ENCODE data around the gene AOC1.

Gene AOC1

GRCh38 chr7:150847536-150847935 is 4.8 kb upstream of the AOC1 start:
- Histone ChIP-seq H3F3A (ENCODE audit: insufficient read depth, low read length) (no peaks in the 10 kb centered on the region), H3K4me3 (ENCODE audit: low read depth, low read length, poor library complexity, severe bottlenecking) (no peak overlapping the region), H3K9me3 (ENCODE audit: low read length) (no peaks in the 10 kb centered on the region), H3K27ac (ENCODE audit: low read depth, low read length, poor library complexity, severe bottlenecking) (no peak overlapping the region), H3K4me2 (ENCODE audit: low read length) (no peak overlapping the region), H3K36me3 (ENCODE audit: insufficient read depth, low read length) (no peaks in the 10 kb centered on the region), H4K20me1 (ENCODE audit: insufficient read depth, low read length) (no peaks in the 10 kb centered on the region), H3K4me1 (ENCODE audit: insufficient read depth, low read length, severe bottlenecking) (no peaks in the 10 kb centered on the region), H3K79me2 (ENCODE audit: insufficient read depth, low read length) (no peaks in the 10 kb centered on the region), H3K9ac (ENCODE audit: low read length) (no peak overlapping the region), H3K9me2 (ENCODE audit: low read depth, low read length) (no peaks in the 10 kb centered on the region), H3K27me3 (ENCODE audit: insufficient read depth, low read length) (peaks cover 23% of the 10 kb centered on the region; the same call in 1 of the 2 replicates), H2AFZ (ENCODE audit: low read length) (no peak overlapping the region)
- TF ChIP-seq EZH2 (IDR thresholded peaks at IDR 0.05; ENCODE audit: borderline replicate concordance, low read length), result no peak
- TF ChIP-seq, protein P1, sequence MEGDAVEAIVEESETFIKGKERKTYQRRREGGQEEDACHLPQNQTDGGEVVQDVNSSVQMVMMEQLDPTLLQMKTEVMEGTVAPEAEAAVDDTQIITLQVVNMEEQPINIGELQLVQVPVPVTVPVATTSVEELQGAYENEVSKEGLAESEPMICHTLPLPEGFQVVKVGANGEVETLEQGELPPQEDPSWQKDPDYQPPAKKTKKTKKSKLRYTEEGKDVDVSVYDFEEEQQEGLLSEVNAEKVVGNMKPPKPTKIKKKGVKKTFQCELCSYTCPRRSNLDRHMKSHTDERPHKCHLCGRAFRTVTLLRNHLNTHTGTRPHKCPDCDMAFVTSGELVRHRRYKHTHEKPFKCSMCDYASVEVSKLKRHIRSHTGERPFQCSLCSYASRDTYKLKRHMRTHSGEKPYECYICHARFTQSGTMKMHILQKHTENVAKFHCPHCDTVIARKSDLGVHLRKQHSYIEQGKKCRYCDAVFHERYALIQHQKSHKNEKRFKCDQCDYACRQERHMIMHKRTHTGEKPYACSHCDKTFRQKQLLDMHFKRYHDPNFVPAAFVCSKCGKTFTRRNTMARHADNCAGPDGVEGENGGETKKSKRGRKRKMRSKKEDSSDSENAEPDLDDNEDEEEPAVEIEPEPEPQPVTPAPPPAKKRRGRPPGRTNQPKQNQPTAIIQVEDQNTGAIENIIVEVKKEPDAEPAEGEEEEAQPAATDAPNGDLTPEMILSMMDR (IDR thresholded peaks at IDR 0.05; ENCODE audit: low read length), result no peak

GRCh38 chr7:150848111-150848510 is 4.2 kb upstream of the AOC1 start:
- Histone ChIP-seq H3K9me2 (ENCODE audit: low read depth, low read length) (no peaks in the 10 kb centered on the region), H2AFZ (ENCODE audit: low read length) (no peak overlapping the region), H3K4me3 (ENCODE audit: low read depth, low read length, poor library complexity, severe bottlenecking) (no peak overlapping the region), H3F3A (ENCODE audit: insufficient read depth, low read length) (no peaks in the 10 kb centered on the region), H3K9me3 (ENCODE audit: low read length) (no peaks in the 10 kb centered on the region), H3K4me2 (ENCODE audit: low read length) (no peak overlapping the region), H3K79me2 (ENCODE audit: insufficient read depth, low read length) (no peaks in the 10 kb centered on the region), H3K4me1 (ENCODE audit: insufficient read depth, low read length, severe bottlenecking) (no peaks in the 10 kb centered on the region), H3K9ac (ENCODE audit: low read length) (no peak overlapping the region), H3K27me3 (ENCODE audit: insufficient read depth, low read length) (peaks cover 20% of the 10 kb centered on the region; the same call in 1 of the 2 replicates), H4K20me1 (ENCODE audit: insufficient read depth, low read length) (no peaks in the 10 kb centered on the region), H3K27ac (ENCODE audit: low read depth, low read length, poor library complexity, severe bottlenecking) (no peak overlapping the region), H3K36me3 (ENCODE audit: insufficient read depth, low read length) (no peaks in the 10 kb centered on the region)
- TF ChIP-seq EZH2 (IDR thresholded peaks at IDR 0.05; ENCODE audit: borderline replicate concordance, low read length), result no peak
- TF ChIP-seq, protein P1 (IDR thresholded peaks at IDR 0.05; ENCODE audit: low read length), result no peak

GRCh38 chr7:150848561-150849115 is 3.7 kb upstream of the AOC1 start:
- H3K9me3 ChIP-seq (ENCODE audit: low read length), result no peaks in the 10 kb centered on the region
- no peaks in the 10 kb centered on the region for H3K9me2 ChIP-seq (ENCODE audit: low read depth, low read length)
- H3K27ac ChIP-seq (ENCODE audit: low read depth, low read length, poor library complexity, severe bottlenecking), result no peak overlapping the region
- H3K9ac ChIP-seq (ENCODE audit: low read length), result no peak overlapping the region
- H3K36me3 ChIP-seq (ENCODE audit: insufficient read depth, low read length), result no peaks in the 10 kb centered on the region
- no peaks in the 10 kb centered on the region for H3K79me2 ChIP-seq (ENCODE audit: insufficient read depth, low read length)
- no peaks in the 10 kb centered on the region for H3F3A ChIP-seq (ENCODE audit: insufficient read depth, low read length)
- H4K20me1 ChIP-seq (ENCODE audit: insufficient read depth, low read length), result no peaks in the 10 kb centered on the region
- H3K27me3 ChIP-seq (ENCODE audit: insufficient read depth, low read length), result peaks cover 20% of the 10 kb centered on the region; the same call in 1 of the 2 replicates
- no peak overlapping the region for H2AFZ ChIP-seq (ENCODE audit: low read length)
- H3K4me3 ChIP-seq (ENCODE audit: low read depth, low read length, poor library complexity, severe bottlenecking), result no peak overlapping the region
- H3K4me1 ChIP-seq (ENCODE audit: insufficient read depth, low read length, severe bottlenecking), result no peaks in the 10 kb centered on the region
- TF ChIP-seq, protein P1 (IDR thresholded peaks at IDR 0.05; ENCODE audit: low read length), result no peak
- no peak for TF ChIP-seq EZH2 (IDR thresholded peaks at IDR 0.05; ENCODE audit: borderline replicate concordance, low read length)
- H3K4me2 ChIP-seq (ENCODE audit: low read length), result no peak overlapping the region
